Hematopoietic multipotent progenitor cell treated with erythropoietin and hydrocortisone succinate and interleukin-3 and kit ligand, for 15 days (in vitro differentiated cells): ENCODE data around the gene FAM20C.
"Not testable (repeated sequence)": the region's sequence is repeated elsewhere in the genome, so short reads cannot be mapped to it uniquely, and the experiment has no call there.

Experiments
- DNase-seq: peaks from one replicate; pipeline ENCODE4 v3.0.0-alpha.2; 2015; ENCODE audit warnings: low spot score

FAM20C gene

GRCh38 chr7:228610-229009, 36.2 kb downstream of the FAM20C start:
- DNase-seq, result no peak

- no peak for DNase-seq
Observed at GRCh38 chr7:229184-229964, 37.0 kb downstream of the FAM20C start.

GRCh38 chr7:230274-230673, 37.9 kb downstream of the FAM20C start:
- no peak for DNase-seq

- DNase-seq, result no peak
Observed at GRCh38 chr7:231030-231857, 38.9 kb downstream of the FAM20C start.

- DNase-seq, result no peak
Observed at GRCh38 chr7:231858-232246, 39.5 kb downstream of the FAM20C start.

- DNase-seq, result no peak
Observed at GRCh38 chr7:232410-233248, 40.3 kb downstream of the FAM20C start.

GRCh38 chr7:233249-234035, 41.1 kb downstream of the FAM20C start:
- no peak for DNase-seq

GRCh38 chr7:234051-234707, 41.8 kb downstream of the FAM20C start:
- DNase-seq, result no peak

- DNase-seq, result no peak
Observed at GRCh38 chr7:234708-235553, 42.6 kb downstream of the FAM20C start.

GRCh38 chr7:235576-236395, 43.4 kb downstream of the FAM20C start:
- no peak for DNase-seq

- DNase-seq, result no peak
Observed at GRCh38 chr7:236967-237366, 44.6 kb downstream of the FAM20C start.

GRCh38 chr7:237385-237784, 45.0 kb downstream of the FAM20C start:
- no peak for DNase-seq

GRCh38 chr7:240146-240676, 47.8 kb downstream of the FAM20C start:
- no peak for DNase-seq

GRCh38 chr7:240887-241421, 48.6 kb downstream of the FAM20C start:
- no peak for DNase-seq

GRCh38 chr7:241513-241912, 49.1 kb downstream of the FAM20C start:
- no peak for DNase-seq

GRCh38 chr7:242826-243579, 50.6 kb downstream of the FAM20C start:
- DNase-seq, result not testable (repeated sequence)

- not testable (repeated sequence) for DNase-seq
Observed at GRCh38 chr7:243580-243978, 51.2 kb downstream of the FAM20C start.

GRCh38 chr7:244974-245373, 52.6 kb downstream of the FAM20C start:
- DNase-seq, result no peak
